H1 (cell line): ENCODE measurements around the gene CACNA1C. TPM values are rescaled to one million over a fixed set of nuclear protein-coding genes. Genes with fewer than 3 reads are reported as not detected.

ENCODE experiments used
- CTCF ChIA-PET: fragments of 300-600 bp; sonication (Branson Sonifier 250); formaldehyde crosslinking; loops from one replicate; lab custom pipeline; 2021; ENCODE audit not compliant: partially characterized antibody; lab: Charles Lee
- POLR2A ChIA-PET: fragments of 300-600 bp; sonication (Branson Sonifier 250); formaldehyde crosslinking; loops from one replicate; lab custom pipeline; 2021; ENCODE audit warnings: inconsistent platforms; ENCODE audit not compliant: partially characterized antibody; lab: Charles Lee
- DNase-seq, 2 experiments: peaks; one replicate each; pipeline versions ENCODE4 v3.0.0 to v3.0.0-alpha.2; 2010 to 2022; ENCODE audit warnings: low spot score in 2 of 2, low read depth in 1 of 2, mixed read lengths in 1 of 2
- FAIRE-seq: peaks from 2 replicates; lab custom pipeline; 2011; peaks lifted over from hg19 to GRCh38; lab: Jason Lieb, UNC
- H2AFZ ChIP-seq: 2 replicates; pipeline ENCODE4 v1.8.1; 2012; ENCODE audit warnings: low read length, inconsistent platforms
- H2AK5ac ChIP-seq: 2 replicates; pipeline ENCODE4 v1.6.1; 2013; ENCODE audit warnings: low read depth, low read length
- H2BK120ac ChIP-seq: replicated peaks from 2 replicates; pipeline ENCODE3; 2013; ENCODE audit warnings: low read depth, low read length, inconsistent platforms
- H2BK12ac ChIP-seq: 2 replicates; pipeline ENCODE4 v1.6.1; 2013; ENCODE audit warnings: low read depth, low read length
- H2BK15ac ChIP-seq: 2 replicates; pipeline ENCODE4 v1.6.1; 2013; ENCODE audit warnings: low read length
- H2BK20ac ChIP-seq: 2 replicates; pipeline ENCODE4 v1.6.1; 2013; ENCODE audit warnings: low read length
- H2BK5ac ChIP-seq: 2 replicates; pipeline ENCODE4 v1.6.1; 2013; ENCODE audit warnings: low read depth, low read length
- H3K14ac ChIP-seq: 2 replicates; pipeline ENCODE4 v1.6.1; 2013; ENCODE audit warnings: inconsistent platforms; ENCODE audit not compliant: insufficient read length
- H3K18ac ChIP-seq: 2 replicates; pipeline ENCODE4 v1.6.1; 2013; ENCODE audit warnings: low read length; ENCODE audit errors: extremely low read depth
- H3K23ac ChIP-seq: 2 replicates; pipeline ENCODE4 v1.6.1; 2013; ENCODE audit warnings: inconsistent platforms; ENCODE audit not compliant: insufficient read length
- H3K23me2 ChIP-seq: 2 replicates; pipeline ENCODE4 v1.6.1; 2013; ENCODE audit warnings: low read depth, low read length
- H3K27ac ChIP-seq: 2 replicates; pipeline ENCODE4 v1.6.1; 2011; ENCODE audit warnings: low read depth, low read length, inconsistent platforms
- H3K27me3 ChIP-seq, 4 experiments: replicated peaks in 1 of 4; 1 replicate in 1 of 4; 2 replicates in 3 of 4; pipeline versions ENCODE4 v1.6.1 to v1.8.1; 2011 to 2013; ENCODE audit warnings: low read length in 3 of 4, mild to moderate bottlenecking in 3 of 4, inconsistent platforms in 2 of 4, mixed read lengths in 2 of 4, moderate library complexity in 1 of 4; ENCODE audit not compliant: control insufficient read depth in 3 of 4, insufficient read depth in 3 of 4; ENCODE audit errors: extremely low read depth in 1 of 4
- H3K36me3 ChIP-seq, 4 experiments: 2 replicates each; pipeline versions ENCODE4 v1.6.1 to v1.8.1; 2011 to 2013; ENCODE audit warnings: mild to moderate bottlenecking in 4 of 4, low read length in 3 of 4, moderate library complexity in 2 of 4, control low read depth in 1 of 4, inconsistent platforms in 1 of 4; ENCODE audit not compliant: insufficient read depth in 4 of 4, control insufficient read depth in 2 of 4
- H3K4ac ChIP-seq: replicated peaks from 2 replicates; pipeline ENCODE3; 2013; ENCODE audit warnings: low read length, low read depth, mixed read lengths, inconsistent platforms; ENCODE audit not compliant: insufficient read length
- H3K4me1 ChIP-seq, 4 experiments: replicated peaks in 1 of 4; 1 replicate in 1 of 4; 2 replicates in 3 of 4; pipeline versions ENCODE4 v1.6.1 to v1.8.1; 2011 to 2013; ENCODE audit warnings: low read length in 3 of 4, inconsistent platforms in 2 of 4, mixed read lengths in 1 of 4; ENCODE audit not compliant: insufficient read depth in 4 of 4, control insufficient read depth in 3 of 4
- H3K4me2 ChIP-seq, 2 experiments: 2 replicates each; pipeline versions ENCODE4 v1.6.1 to v1.8.1; 2011 to 2013; ENCODE audit warnings: low read depth in 2 of 2, low read length in 2 of 2, control low read depth in 1 of 2, inconsistent platforms in 1 of 2, mild to moderate bottlenecking in 1 of 2; ENCODE audit not compliant: insufficient read depth in 1 of 2
- H3K4me3 ChIP-seq, 4 experiments: fragments of 200-600, 300-600 bp in 1 of 4; sonication (generic), shearing (Covaris generic), sonication (Bioruptor Twin) in 1 of 4; 2 replicates each; pipeline versions ENCODE4 v1.5.1 to v1.8.1; 2011 to 2016; ENCODE audit warnings: low read length in 4 of 4, low read depth in 3 of 4, control low read depth in 2 of 4, inconsistent platforms in 2 of 4, mild to moderate bottlenecking in 2 of 4, mixed read lengths in 1 of 4, moderate library complexity in 1 of 4; ENCODE audit not compliant: insufficient read depth in 2 of 4; ENCODE audit errors: extremely low read depth in 1 of 4
- H3K56ac ChIP-seq: replicated peaks from 2 replicates; pipeline ENCODE3; 2013; ENCODE audit warnings: low read depth, mild to moderate bottlenecking, mixed read lengths, low read length, inconsistent platforms; ENCODE audit not compliant: insufficient read length
- H3K79me1 ChIP-seq: 2 replicates; pipeline ENCODE4 v1.6.1; 2013; ENCODE audit warnings: low read depth, low read length, control low read depth
- H3K79me2 ChIP-seq, 2 experiments: 2 replicates each; pipeline versions ENCODE4 v1.6.1 to v1.8.1; 2012 to 2013; ENCODE audit warnings: low read length in 2 of 2, mild to moderate bottlenecking in 2 of 2, inconsistent platforms in 1 of 2; ENCODE audit not compliant: insufficient read depth in 2 of 2, control insufficient read depth in 1 of 2
- H3K9ac ChIP-seq, 4 experiments: replicated peaks in 1 of 4; 1 replicate in 1 of 4; 2 replicates in 3 of 4; pipeline versions ENCODE4 v1.6.1 to v1.8.1; 2011 to 2013; ENCODE audit warnings: low read depth in 3 of 4, low read length in 3 of 4, control low read depth in 2 of 4, mild to moderate bottlenecking in 2 of 4, moderate library complexity in 2 of 4, inconsistent platforms in 1 of 4; ENCODE audit errors: extremely low read depth in 1 of 4
- H3K9me3 ChIP-seq, 2 experiments: 2 replicates each; pipeline versions ENCODE4 v1.6.1 to v1.8.1; 2012 to 2013; ENCODE audit warnings: mild to moderate bottlenecking in 2 of 2, moderate library complexity in 2 of 2, control low read depth in 1 of 2, inconsistent platforms in 1 of 2, low read depth in 1 of 2, low read length in 1 of 2, mixed read lengths in 1 of 2; ENCODE audit not compliant: insufficient read depth in 2 of 2
- H4K20me1 ChIP-seq, 2 experiments: replicated peaks in 1 of 2; 2 replicates each; pipeline versions ENCODE3 to v1.8.1; 2011 to 2013; ENCODE audit warnings: inconsistent platforms in 2 of 2, low read length in 2 of 2, mild to moderate bottlenecking in 1 of 2; ENCODE audit not compliant: insufficient read depth in 2 of 2, control insufficient read depth in 1 of 2
- H4K5ac ChIP-seq: 2 replicates; pipeline ENCODE4 v1.6.1; 2013; ENCODE audit warnings: low read length, low read depth, mixed read lengths, inconsistent platforms; ENCODE audit not compliant: insufficient read length
- H4K8ac ChIP-seq: 2 replicates; pipeline ENCODE4 v1.8.0; 2013; ENCODE audit warnings: mild to moderate bottlenecking, moderate library complexity, low read length, inconsistent platforms; ENCODE audit not compliant: insufficient read depth; ENCODE audit errors: extremely low read depth
- H4K91ac ChIP-seq: replicated peaks from 2 replicates; pipeline ENCODE3; 2013; ENCODE audit warnings: low read length, mixed read lengths, inconsistent platforms; ENCODE audit not compliant: insufficient read length
- ASH2L ChIP-seq: fragments of 200-600, 300-600 bp; sonication (generic); IDR thresholded peaks from one replicate; pipeline ENCODE4 v1.7.1; 2017; ENCODE audit warnings: low read length
- JUND ChIP-seq: IDR thresholded peaks from 2 replicates; pipeline ENCODE4 v1.6.1; 2011; ENCODE audit warnings: mild to moderate bottlenecking, improper control_type of control experiment, low read length
- PHF8 ChIP-seq: fragments of 200-600 bp; sonication (generic); conservative IDR thresholded peaks from 2 replicates; pipeline ENCODE4 v1.7.1; 2012; ENCODE audit warnings: low read depth, mild to moderate bottlenecking, inconsistent platforms, low read length, moderate library complexity
- SP1 ChIP-seq: IDR thresholded peaks from 2 replicates; pipeline ENCODE4 v1.6.1; 2011; ENCODE audit warnings: low read depth, low read length
- polyA plus RNA-seq, 7 experiments: library from polyadenylated mRNA; depleted of rRNA in 3 of 7; stranded (reverse) in 5 of 7; unstranded in 2 of 7; fragments of >200 nt in 5 of 7; fragments of 200-250 nt in 2 of 7; gene quantifications; 1 replicate in 5 of 7; 2 replicates in 1 of 7; 4 replicates in 1 of 7; pipeline versions ENCODE4 v1.2.1 to v1.2.3, GENCODE V29; 2011 to 2013; ENCODE audit warnings: missing spikeins in 2 of 7, mixed read lengths in 2 of 7
- total RNA-seq: library from RNA; stranded (reverse); fragmentation: NEBNext Ultra II Directional; extraction: Animal tissue kit (Norgen Biotek cat#: 25700); gene quantifications from 2 replicates; pipeline ENCODE4 v1.2.1, GENCODE V29; 2021

The CACNA1C gene
- total and polyA plus RNA-seq, 2 of the 8 experiments (the other 6 are each of a cell fraction or from before 2014, with no cell fraction given): 1.3 TPM

GRCh38 chr12:2228535-2228934, 175.7 kb downstream of the CACNA1C start:
- FAIRE-seq: no peak
- ChIA-PET POLR2A (no interaction called here), CTCF (interaction anchor here (0.6 to 1.5 kb wide), 5 partner anchors 10 to 197 kb away, joined by 3 to 6 read pairs (median 4); no protein-coding TSS in a partner anchor)

More at GRCh38 chr12:2228535-2228934, 175.7 kb downstream of the CACNA1C start:
- H3K27ac ChIP-seq: no peak overlapping the region
- no peaks in the 10 kb centered on the region for H3K79me1 ChIP-seq
- no peak overlapping the region for H2BK15ac ChIP-seq
- H4K91ac ChIP-seq: no peak overlapping the region
- H3K36me3 ChIP-seq: no peaks in the 10 kb centered on the region
- no peak overlapping the region for H3K56ac ChIP-seq
- no peak overlapping the region for H3K4me3 ChIP-seq
- H2BK20ac ChIP-seq: no peak overlapping the region
- no peaks in the 10 kb centered on the region for H3K23me2 ChIP-seq
- no peak overlapping the region for H3K18ac ChIP-seq
- H2AK5ac ChIP-seq: no peak overlapping the region
- DNase-seq: no peak
- no peaks in the 10 kb centered on the region for H3K79me2 ChIP-seq
- no peak overlapping the region for H2BK12ac ChIP-seq
- H4K20me1 ChIP-seq: peaks cover 0 to 2% of the 10 kb centered on the region in 2 experiments
- H3K9me3 ChIP-seq: no peaks in the 10 kb centered on the region
- no peak overlapping the region for H3K4me2 ChIP-seq
- no peak overlapping the region for H2BK120ac ChIP-seq
- TF ChIP-seq SP1 (no peak), ASH2L (no peak), JUND (no peak), PHF8 (no peak)
- H3K14ac ChIP-seq: no peak overlapping the region
- H3K4ac ChIP-seq: no peak overlapping the region
- H2AFZ ChIP-seq: no peak overlapping the region
- no peaks in the 10 kb centered on the region for H3K27me3 ChIP-seq
- no peak overlapping the region for H3K9ac ChIP-seq
- no peak overlapping the region for H3K23ac ChIP-seq
- no peak overlapping the region for H4K5ac ChIP-seq
- H4K8ac ChIP-seq: no peak overlapping the region
- H2BK5ac ChIP-seq: no peak overlapping the region
- H3K4me1 ChIP-seq: peaks cover 0 to 4% (median 0%) of the 10 kb centered on the region in 4 experiments; a peak in 2 of 7 replicates
